HepG2 (cell line): ENCODE results near the gene JPH4. TPM values are rescaled to one million over a fixed set of nuclear protein-coding genes. Genes with fewer than 3 reads are reported as not detected.

Experiments
- CEBPG ChIP-seq: IDR thresholded peaks from 2 replicates; pipeline ENCODE4 v1.6.1; 2016
- FOSL2 ChIP-seq: sonication (generic); formaldehyde crosslinking; IDR thresholded peaks from 2 replicates; pipeline ENCODE4 v1.4.0; 2020; ENCODE audit warnings: missing genetic modification reagents
- FOXP1 ChIP-seq, 2 experiments: fragments of 450-650 bp in 1 of 2; IDR thresholded peaks; 2 replicates each; pipeline ENCODE4 v1.6.1; 2017 to 2018; ENCODE audit warnings: antibody characterized with exemption in 1 of 2
- GLI4 ChIP-seq: sonication (generic); formaldehyde crosslinking; IDR thresholded peaks from 2 replicates; pipeline ENCODE4 v1.5.1; 2020; ENCODE audit warnings: missing genetic modification reagents, mild to moderate bottlenecking, moderate library complexity, borderline replicate concordance
- POLR2AphosphoS5 ChIP-seq: IDR thresholded peaks from 2 replicates; pipeline ENCODE4 v1.6.1; 2012; ENCODE audit warnings: low read depth, low read length
- ZFP1 ChIP-seq: IDR thresholded peaks from 2 replicates; pipeline ENCODE4 v1.6.1; 2016
- ZNF326 ChIP-seq: sonication (generic); formaldehyde crosslinking; IDR thresholded peaks from 2 replicates; pipeline ENCODE4 v1.4.0; 2020; ENCODE audit warnings: missing genetic modification reagents, borderline replicate concordance
- polyA plus RNA-seq, 8 experiments: library from polyadenylated mRNA; depleted of rRNA in 3 of 8; stranded (reverse) in 7 of 8; unstranded in 1 of 8; fragments of >200 nt; fragmentation: Illumina TruSeq in 4 of 8; extraction: Trizol in 4 of 8; gene quantifications; 2 replicates each; pipeline versions ENCODE4 v1.2.1 to v1.2.3, GENCODE V29; 2011 to 2016; ENCODE audit warnings: low read depth in 4 of 8, missing spikeins in 1 of 8, mixed read lengths in 1 of 8; ENCODE audit not compliant: insufficient read depth in 1 of 8
- total RNA-seq, 5 experiments: library from RNA; depleted of rRNA; stranded (reverse); fragments of >200 nt; fragmentation: Illumina TruSeq; extraction: Trizol; gene quantifications; 2 replicates each; pipeline ENCODE4 v1.2.3, GENCODE V29; 2016; ENCODE audit warnings: low read depth in 1 of 5
- TF ChIP-seq, protein P1 (sequence below), 2 experiments: sonication (generic) in 1 of 2; formaldehyde crosslinking in 1 of 2; IDR thresholded peaks; 2 replicates each; pipeline versions ENCODE4 v1.4.0 to v1.6.1; 2018 to 2020; ENCODE audit warnings: missing genetic modification reagents in 2 of 2, borderline replicate concordance in 1 of 2, low read depth in 1 of 2, mild to moderate bottlenecking in 1 of 2, missing biosample characterization in 1 of 2
- TF ChIP-seq, protein P2 (sequence below): sonication (generic); formaldehyde crosslinking; IDR thresholded peaks from 2 replicates; pipeline ENCODE4 v1.4.0; 2020; ENCODE audit warnings: missing genetic modification reagents, borderline replicate concordance
- TF ChIP-seq, protein P3 (sequence below): sonication (generic); formaldehyde crosslinking; IDR thresholded peaks from 2 replicates; pipeline ENCODE4 v1.4.0; 2020; ENCODE audit warnings: missing genetic modification reagents
- TF ChIP-seq, protein P4 (sequence below): IDR thresholded peaks from 2 replicates; pipeline ENCODE4 v1.6.1; 2018; ENCODE audit warnings: missing genetic modification reagents
- TF ChIP-seq, protein P5 (sequence below): sonication (generic); formaldehyde crosslinking; IDR thresholded peaks from 2 replicates; pipeline ENCODE4 v1.4.0; 2020; ENCODE audit warnings: mild to moderate bottlenecking, missing genetic modification reagents

The JPH4 gene
- total and polyA plus RNA-seq, 2 of the 13 experiments (the other 11 are each of a cell fraction or from before 2014, with no cell fraction given) = 0.08 to 0.22 TPM

DNA sequence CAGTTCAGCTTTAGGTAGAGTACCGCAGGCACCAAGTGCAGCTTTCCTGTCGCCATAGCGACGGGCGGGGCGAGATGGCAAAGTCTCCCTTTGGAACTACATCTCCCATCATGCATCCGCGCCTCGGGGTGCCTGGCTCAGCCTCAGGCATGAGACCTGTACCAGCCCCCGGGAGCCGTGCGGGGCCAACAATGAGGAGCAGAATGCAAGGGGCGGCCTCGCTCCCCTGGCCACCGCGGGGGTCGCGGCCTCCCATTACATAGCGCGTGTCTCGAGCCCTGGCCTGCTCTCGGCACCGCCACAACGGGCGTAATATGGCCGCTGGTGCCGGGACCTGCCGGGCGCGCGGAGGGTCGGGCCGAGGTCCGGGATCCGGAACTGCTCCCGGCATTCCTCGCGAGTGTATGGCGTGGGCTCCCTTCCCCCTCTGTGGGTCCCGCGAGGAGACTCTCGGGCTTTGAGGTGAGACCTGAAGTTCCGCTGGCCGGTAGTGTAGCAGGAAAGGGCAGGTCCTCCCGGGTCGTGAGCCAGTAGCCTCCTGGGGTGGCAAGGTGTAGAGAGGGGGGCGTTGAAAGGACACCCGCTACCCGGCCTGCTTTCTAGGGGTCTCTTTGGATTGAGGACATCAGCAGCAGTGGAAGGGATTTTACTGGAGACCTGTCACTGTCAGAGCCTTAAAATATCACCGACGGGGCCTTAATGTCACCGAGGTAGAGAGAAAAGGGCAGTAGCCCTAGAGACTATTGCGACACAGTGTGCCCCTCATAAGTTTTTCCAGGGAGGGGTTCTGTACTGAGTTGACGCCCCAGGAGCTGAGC lies 22.5 kb downstream of the JPH4 start, which contains the start of gene THTPA (continued):
- TF ChIP-seq, protein P1, sequence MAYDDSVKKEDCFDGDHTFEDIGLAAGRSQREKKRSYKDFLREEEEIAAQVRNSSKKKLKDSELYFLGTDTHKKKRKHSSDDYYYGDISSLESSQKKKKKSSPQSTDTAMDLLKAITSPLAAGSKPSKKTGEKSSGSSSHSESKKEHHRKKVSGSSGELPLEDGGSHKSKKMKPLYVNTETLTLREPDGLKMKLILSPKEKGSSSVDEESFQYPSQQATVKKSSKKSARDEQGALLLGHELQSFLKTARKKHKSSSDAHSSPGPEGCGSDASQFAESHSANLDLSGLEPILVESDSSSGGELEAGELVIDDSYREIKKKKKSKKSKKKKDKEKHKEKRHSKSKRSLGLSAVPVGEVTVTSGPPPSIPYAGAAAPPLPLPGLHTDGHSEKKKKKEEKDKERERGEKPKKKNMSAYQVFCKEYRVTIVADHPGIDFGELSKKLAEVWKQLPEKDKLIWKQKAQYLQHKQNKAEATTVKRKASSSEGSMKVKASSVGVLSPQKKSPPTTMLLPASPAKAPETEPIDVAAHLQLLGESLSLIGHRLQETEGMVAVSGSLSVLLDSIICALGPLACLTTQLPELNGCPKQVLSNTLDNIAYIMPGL (CRISPR knock-in tag; IDR thresholded peaks at IDR 0.05; ENCODE audit: borderline replicate concordance in 1 of 2, low read depth in 1 of 2) = peak; percentile 98 to 100
- TF ChIP-seq, protein P2, sequence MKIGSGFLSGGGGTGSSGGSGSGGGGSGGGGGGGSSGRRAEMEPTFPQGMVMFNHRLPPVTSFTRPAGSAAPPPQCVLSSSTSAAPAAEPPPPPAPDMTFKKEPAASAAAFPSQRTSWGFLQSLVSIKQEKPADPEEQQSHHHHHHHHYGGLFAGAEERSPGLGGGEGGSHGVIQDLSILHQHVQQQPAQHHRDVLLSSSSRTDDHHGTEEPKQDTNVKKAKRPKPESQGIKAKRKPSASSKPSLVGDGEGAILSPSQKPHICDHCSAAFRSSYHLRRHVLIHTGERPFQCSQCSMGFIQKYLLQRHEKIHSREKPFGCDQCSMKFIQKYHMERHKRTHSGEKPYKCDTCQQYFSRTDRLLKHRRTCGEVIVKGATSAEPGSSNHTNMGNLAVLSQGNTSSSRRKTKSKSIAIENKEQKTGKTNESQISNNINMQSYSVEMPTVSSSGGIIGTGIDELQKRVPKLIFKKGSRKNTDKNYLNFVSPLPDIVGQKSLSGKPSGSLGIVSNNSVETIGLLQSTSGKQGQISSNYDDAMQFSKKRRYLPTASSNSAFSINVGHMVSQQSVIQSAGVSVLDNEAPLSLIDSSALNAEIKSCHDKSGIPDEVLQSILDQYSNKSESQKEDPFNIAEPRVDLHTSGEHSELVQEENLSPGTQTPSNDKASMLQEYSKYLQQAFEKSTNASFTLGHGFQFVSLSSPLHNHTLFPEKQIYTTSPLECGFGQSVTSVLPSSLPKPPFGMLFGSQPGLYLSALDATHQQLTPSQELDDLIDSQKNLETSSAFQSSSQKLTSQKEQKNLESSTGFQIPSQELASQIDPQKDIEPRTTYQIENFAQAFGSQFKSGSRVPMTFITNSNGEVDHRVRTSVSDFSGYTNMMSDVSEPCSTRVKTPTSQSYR (CRISPR knock-in tag) = peak; percentile 98
- TF ChIP-seq, protein P3, sequence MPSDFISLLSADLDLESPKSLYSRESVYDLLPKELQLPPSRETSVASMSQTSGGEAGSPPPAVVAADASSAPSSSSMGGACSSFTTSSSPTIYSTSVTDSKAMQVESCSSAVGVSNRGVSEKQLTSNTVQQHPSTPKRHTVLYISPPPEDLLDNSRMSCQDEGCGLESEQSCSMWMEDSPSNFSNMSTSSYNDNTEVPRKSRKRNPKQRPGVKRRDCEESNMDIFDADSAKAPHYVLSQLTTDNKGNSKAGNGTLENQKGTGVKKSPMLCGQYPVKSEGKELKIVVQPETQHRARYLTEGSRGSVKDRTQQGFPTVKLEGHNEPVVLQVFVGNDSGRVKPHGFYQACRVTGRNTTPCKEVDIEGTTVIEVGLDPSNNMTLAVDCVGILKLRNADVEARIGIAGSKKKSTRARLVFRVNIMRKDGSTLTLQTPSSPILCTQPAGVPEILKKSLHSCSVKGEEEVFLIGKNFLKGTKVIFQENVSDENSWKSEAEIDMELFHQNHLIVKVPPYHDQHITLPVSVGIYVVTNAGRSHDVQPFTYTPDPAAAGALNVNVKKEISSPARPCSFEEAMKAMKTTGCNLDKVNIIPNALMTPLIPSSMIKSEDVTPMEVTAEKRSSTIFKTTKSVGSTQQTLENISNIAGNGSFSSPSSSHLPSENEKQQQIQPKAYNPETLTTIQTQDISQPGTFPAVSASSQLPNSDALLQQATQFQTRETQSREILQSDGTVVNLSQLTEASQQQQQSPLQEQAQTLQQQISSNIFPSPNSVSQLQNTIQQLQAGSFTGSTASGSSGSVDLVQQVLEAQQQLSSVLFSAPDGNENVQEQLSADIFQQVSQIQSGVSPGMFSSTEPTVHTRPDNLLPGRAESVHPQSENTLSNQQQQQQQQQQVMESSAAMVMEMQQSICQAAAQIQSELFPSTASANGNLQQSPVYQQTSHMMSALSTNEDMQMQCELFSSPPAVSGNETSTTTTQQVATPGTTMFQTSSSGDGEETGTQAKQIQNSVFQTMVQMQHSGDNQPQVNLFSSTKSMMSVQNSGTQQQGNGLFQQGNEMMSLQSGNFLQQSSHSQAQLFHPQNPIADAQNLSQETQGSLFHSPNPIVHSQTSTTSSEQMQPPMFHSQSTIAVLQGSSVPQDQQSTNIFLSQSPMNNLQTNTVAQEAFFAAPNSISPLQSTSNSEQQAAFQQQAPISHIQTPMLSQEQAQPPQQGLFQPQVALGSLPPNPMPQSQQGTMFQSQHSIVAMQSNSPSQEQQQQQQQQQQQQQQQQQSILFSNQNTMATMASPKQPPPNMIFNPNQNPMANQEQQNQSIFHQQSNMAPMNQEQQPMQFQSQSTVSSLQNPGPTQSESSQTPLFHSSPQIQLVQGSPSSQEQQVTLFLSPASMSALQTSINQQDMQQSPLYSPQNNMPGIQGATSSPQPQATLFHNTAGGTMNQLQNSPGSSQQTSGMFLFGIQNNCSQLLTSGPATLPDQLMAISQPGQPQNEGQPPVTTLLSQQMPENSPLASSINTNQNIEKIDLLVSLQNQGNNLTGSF = peak; percentile 98
- TF ChIP-seq ZNF326 (CRISPR knock-in tag) = peak; percentile 60; the same call in 1 of the 2 replicates
- TF ChIP-seq FOXP1 (IDR thresholded peaks at IDR 0.05) = no peak
- TF ChIP-seq FOXP1 (CRISPR knock-in tag; IDR thresholded peaks at IDR 0.05) = peak; percentile 41
- peak; percentile 96 for TF ChIP-seq ZFP1 (CRISPR knock-in tag)
- peak; percentile 63 for TF ChIP-seq CEBPG (CRISPR knock-in tag)
- TF ChIP-seq POLR2AphosphoS5 = peak; percentile 96
- peak; percentile 68 for TF ChIP-seq FOSL2 (CRISPR knock-in tag)
- TF ChIP-seq, protein P4, sequence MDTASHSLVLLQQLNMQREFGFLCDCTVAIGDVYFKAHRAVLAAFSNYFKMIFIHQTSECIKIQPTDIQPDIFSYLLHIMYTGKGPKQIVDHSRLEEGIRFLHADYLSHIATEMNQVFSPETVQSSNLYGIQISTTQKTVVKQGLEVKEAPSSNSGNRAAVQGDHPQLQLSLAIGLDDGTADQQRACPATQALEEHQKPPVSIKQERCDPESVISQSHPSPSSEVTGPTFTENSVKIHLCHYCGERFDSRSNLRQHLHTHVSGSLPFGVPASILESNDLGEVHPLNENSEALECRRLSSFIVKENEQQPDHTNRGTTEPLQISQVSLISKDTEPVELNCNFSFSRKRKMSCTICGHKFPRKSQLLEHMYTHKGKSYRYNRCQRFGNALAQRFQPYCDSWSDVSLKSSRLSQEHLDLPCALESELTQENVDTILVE (CRISPR knock-in tag) = peak; percentile 99
- TF ChIP-seq, protein P5, sequence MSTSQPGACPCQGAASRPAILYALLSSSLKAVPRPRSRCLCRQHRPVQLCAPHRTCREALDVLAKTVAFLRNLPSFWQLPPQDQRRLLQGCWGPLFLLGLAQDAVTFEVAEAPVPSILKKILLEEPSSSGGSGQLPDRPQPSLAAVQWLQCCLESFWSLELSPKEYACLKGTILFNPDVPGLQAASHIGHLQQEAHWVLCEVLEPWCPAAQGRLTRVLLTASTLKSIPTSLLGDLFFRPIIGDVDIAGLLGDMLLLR = peak; percentile 98
- peak; percentile 99 for TF ChIP-seq GLI4 (CRISPR knock-in tag)
